ENCODE results near the gene PHF21A.

PHF21A gene

DNA sequence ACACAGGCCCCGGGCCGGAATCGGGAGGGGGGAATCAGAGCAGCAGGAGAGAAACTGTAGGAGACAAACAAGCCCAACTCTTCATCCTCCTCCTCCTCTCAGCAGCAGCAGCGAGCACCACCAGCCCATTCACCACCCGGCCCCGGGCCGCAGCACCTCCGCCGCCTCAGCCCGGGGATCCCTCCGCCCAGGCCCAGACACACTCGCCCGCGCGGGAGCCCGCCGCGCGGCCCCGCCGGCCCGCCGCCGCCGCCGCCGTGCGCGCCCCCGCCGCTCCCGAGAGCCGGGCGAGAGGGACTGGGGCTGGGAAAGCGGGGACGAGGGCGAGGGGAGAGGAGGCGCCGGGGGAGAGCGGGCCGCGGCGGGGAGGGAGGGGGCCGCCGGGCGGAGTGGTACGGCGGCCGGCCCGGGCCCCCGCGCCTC, at the start of gene PHF21A:
Gene PHF21A, minus strand, starts transcription at position 154 of the 423 bp plus-strand sequence. CDS start 37,235 bp downstream, outside the sequence.
- in situ Hi-C loops (cut with MboI; ENCODE audit: low sequenced_read_pairs): no loop called here

DNA sequence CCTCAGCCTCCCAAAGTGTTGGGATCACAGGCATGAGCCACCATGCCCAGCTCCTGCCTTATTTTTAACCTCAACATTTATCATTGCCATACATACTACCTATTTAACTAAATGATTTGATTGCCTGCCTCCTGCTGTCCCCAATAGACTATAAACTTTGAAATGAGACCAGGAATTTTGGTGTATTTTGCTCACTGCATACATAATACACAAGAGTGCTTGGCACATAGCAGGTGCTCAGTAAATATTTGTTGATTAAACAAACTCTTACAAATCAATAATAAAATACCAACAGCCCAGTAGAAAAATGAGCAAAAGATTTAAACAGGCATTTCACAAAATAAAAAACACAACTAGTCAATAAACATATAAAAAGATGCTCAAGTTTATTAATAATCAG, 49.5 kb upstream of the PHF21A start:
- in situ Hi-C loops (cut with MboI; ENCODE audit: low sequenced_read_pairs): no loop called here

DNA sequence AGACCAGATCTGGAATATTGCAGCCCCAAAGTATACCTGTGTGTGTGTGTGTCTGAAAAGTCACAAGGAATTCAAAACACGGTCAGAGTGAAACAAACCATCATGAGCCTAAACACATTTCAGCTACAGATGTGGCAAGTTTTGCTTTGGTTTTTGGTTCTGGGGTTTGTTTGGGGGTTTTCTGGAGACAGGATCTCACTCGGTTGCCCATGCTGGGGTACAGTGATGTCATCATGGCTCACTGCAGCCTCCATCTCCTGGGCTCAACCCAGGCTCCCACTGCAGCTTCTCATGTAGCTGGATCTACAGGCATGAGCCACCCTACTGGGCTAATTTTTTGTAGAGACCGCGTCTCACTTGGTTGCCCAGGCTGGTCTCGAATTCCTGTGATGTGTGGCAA, 41.4 kb upstream of the PHF21A start:
- in situ Hi-C loops (cut with MboI; ENCODE audit: low sequenced_read_pairs): no loop called here

DNA sequence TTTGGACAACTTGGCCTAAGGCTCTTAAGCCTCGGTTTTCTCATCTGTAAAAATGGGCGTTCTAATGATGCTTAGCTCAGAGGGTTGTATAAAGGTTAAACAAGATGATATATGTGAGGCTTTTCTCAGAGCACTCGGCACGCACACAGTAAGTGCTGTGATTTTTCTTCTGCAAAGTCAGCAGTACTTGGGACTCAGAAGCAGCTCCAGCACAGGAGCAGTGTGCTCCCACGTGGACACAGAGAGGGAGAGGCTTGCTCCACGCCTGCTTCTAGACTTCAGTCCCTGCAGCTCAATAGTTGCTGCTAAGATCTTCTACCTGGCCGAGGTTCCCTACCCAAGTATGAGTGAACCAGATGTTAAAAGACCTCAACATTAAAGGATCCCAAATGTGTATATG, 39.9 kb upstream of the PHF21A start:
- in situ Hi-C loops (cut with MboI; ENCODE audit: low sequenced_read_pairs): no loop called here

DNA sequence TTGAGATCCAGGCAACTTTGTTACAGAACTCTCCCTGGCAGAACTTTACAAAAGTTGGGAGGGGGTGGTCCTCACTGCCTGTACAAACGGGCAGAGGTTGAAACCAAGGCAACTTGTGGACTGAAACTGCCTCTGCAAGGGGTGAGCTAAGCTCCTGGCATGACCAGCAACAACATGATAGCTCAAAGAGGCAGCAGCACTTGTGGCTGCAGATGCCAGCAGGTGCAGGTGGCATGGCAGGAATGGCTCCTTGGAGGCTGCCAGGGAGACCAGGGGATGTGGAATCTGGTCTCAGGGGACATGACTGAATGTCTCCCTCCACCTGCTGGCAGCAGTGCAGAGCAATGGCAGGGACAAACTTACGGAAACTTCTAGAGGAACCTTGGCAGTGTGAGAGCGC, 38.8 kb upstream of the PHF21A start:
- in situ Hi-C loops (cut with MboI; ENCODE audit: low sequenced_read_pairs): no loop called here

DNA sequence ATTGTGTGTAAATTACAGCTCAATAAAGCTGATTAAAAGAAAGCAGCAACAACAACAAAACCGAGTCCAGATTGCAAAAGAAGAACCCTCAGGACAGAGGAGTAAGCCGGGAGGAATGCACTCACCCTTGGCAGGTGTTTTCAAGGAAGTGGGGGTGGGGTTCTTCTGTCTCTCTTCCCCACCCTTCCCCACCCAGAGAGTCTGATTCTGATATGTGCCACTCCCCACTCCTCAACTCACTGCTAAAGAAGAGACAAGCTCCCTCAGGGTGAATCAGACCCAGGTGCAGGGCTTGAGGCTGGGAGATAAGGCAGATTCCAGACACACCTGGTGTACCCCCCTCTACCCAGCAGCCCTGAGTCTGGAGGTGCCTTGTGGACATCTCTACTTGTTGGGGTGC, 38.4 kb upstream of the PHF21A start:
- in situ Hi-C loops (cut with MboI; ENCODE audit: low sequenced_read_pairs): no loop called here

DNA sequence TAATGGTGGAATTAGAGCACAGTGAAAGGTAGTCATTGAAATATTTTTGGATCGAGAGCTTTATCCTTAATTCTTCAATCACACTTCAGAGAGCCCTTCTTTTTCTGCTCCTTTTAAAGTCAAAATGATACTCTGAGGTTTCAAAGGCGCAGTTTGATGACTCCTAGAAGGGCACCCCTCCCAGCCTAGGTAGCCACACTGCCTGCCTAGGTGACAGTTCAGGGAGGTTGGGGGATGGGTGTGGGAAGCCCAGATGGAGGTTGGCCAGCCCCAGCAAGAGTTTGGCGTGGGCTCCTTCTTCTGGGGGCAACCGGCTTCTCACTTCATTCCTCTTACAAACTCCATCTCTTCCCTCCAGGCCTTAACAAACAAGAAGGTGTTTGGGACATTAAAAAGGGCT, 28.6 kb upstream of the PHF21A start:
- in situ Hi-C loops (cut with MboI; ENCODE audit: low sequenced_read_pairs): no loop called here

DNA sequence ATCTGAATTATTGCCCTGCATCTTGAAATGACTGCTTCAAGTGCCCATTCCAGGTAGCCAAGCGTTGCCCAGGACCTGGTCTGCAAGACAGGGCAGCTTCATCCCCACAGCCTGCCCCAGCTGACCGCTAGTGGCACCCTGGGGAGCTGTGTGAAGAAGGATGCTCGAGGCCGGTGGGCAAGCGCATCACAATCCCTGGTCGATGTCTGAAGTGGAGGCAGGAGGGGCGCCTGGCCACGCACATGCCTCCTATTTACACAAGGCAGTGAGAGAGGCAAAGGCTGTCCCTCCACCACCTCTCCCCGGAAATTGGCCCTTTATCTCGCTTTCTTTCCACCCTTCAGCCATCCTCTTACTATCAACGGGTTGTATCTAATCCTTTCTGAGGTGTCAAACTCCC, 28.1 kb upstream of the PHF21A start:
- in situ Hi-C loops (cut with MboI; ENCODE audit: low sequenced_read_pairs): no loop called here

DNA sequence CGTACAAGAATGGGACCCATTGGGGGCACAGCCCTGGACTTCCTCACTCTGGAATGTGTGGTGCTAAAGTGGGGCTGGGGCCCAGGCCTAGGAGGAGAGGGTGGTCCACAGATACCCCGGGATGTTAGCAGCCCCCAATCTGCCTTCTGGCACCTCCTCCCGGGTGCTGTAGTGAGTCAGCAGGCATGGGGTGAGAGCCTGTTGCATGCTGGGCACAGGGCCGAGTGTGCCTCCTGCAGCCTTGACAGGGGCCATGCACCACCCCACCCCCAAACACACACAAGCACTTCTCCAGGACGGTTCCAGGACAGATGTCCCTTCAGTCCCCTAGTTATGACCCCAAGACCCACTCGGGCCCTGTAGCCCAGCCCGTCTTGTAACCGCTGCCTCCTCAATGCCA, 23.5 kb upstream of the PHF21A start:
- in situ Hi-C loops (cut with MboI; ENCODE audit: low sequenced_read_pairs): no loop called here

DNA sequence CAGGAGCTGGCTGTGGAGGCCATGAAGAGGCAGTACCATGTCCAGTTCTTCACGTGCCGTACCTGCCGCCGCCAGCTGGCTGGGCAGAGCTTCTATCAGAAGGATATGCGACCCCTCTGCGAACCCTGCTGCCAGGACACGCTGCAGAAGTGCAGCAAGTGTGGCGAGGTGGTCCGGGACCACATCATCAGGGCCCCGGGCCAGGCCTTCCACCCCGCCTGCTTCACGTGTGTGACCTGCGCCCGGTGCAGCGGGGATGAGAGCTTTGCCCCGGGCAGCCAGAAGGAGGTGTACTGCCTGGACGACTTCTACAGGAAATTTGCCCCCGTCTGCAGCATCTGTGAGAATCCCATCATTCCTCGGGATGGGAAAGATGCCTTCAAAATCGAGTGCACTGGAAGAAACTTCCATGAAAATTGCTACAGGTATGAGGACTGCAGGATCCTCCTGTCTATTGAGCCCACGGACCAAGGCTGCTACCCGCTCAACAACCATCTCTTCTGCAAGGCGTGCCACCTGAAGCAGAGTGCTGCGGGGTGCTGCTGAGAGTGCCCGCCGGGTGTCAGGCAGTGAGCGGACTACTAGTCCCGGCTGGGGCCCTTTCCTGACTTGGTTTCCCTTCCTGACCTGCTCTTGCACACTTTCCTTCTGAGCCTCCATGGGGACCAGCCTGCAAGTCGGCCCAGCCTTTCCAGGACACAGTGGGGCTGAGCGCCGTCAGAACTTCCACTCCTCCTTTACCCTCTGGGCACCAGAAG, 22.0 kb upstream of the PHF21A start:
- in situ Hi-C loops (cut with MboI; ENCODE audit: low sequenced_read_pairs): no loop called here

DNA sequence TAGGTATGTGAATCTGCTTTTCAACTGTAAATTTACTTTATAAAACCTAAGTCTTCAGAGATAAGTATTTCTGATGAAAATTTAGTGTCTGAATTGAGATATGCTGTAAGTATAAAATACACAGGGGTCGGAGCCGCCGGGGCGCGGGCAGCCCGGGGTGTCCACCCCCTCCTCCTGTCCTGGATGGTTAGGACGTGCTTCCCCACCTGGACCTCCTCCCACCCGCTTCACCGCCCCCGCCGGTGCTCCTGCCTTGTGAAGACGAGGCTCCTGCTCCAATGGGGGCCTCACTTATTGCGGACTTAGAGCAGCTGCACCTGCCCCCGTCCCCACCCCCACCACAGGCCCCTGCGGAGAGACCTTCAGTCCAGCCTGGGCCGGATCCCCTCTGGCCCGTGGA, 21.3 kb upstream of the PHF21A start:
- in situ Hi-C loops (cut with MboI; ENCODE audit: low sequenced_read_pairs): no loop called here

DNA sequence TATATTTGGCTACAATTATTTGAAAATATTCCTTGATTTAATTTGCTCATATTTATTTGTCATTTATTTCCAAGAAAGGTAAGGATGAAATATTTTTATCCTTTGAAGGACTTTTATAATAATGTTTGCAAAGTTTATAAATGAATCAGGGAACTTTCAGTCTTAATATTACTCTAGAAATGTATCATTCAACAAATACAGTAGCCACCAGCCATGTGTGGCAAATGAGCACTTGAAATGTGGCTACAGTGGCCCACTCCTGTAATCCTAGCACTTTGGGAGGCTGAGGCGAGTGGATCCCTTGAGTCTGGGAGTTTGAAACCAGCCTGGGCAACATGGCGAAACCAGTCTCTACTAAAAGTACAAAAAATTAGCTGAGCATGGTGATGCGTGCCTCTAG, 20.3 kb upstream of the PHF21A start:
- in situ Hi-C loops (cut with MboI; ENCODE audit: low sequenced_read_pairs): no loop called here

DNA sequence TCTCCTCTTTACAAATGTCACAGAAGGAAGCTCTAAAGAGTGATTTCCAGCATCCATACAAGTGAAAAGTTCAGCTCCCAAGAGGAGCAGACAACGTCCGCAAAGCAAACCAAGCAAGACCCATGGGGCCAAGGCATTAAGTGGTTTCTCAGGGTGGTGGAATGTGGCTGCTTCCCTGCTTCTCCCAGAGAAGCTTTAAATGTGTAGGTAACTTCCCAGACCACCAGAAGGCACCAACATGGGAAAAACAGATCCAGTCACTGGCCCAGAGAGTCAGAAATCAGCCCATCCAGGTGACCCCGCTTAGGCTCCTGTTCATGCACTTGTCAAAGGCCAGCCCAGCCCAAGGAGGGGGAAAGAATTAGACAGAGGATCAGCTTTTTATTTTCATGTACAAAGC, 13.3 kb upstream of the PHF21A start:
- in situ Hi-C loops (cut with MboI; ENCODE audit: low sequenced_read_pairs): no loop called here

DNA sequence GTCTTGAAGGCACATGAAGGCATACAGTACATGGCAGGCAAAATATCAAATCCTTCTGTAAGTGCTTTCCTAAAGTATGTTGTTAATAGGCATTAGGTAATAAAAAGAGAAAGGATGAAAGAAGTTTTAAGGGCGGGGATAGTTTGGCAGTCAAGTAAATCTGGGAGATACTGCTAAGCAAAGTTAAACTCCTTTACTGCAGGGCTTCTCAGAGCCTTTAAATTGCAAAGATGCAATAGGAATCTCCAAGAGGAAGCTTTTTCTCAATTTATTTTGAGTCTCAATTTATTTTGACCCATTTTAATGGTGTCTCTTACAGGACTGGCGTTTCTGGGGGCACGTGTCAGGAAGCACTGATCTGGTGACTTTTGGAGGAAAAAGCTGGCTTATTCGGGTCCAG, 12.8 kb upstream of the PHF21A start:
- in situ Hi-C loops (cut with MboI; ENCODE audit: low sequenced_read_pairs): no loop called here

DNA sequence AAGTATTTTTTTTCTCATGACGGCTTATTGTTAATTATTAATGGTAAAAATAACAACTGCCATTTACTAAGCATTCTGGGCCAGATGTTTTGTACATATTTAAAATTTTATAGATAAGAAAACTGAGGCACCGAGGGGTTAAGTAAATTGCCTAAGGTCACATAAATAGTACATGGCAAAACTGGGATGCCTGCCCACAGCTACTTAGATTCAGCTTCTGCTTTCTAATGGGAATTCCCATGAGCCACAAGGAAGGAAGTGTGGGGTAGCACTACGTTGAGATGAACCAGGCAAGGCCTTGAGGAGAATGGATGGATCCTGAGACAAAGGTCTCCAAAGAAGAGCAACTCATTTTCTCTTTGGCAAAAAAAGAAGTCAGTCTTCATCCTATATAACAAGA, 11.9 kb upstream of the PHF21A start:
- in situ Hi-C loops (cut with MboI; ENCODE audit: low sequenced_read_pairs): no loop called here

DNA sequence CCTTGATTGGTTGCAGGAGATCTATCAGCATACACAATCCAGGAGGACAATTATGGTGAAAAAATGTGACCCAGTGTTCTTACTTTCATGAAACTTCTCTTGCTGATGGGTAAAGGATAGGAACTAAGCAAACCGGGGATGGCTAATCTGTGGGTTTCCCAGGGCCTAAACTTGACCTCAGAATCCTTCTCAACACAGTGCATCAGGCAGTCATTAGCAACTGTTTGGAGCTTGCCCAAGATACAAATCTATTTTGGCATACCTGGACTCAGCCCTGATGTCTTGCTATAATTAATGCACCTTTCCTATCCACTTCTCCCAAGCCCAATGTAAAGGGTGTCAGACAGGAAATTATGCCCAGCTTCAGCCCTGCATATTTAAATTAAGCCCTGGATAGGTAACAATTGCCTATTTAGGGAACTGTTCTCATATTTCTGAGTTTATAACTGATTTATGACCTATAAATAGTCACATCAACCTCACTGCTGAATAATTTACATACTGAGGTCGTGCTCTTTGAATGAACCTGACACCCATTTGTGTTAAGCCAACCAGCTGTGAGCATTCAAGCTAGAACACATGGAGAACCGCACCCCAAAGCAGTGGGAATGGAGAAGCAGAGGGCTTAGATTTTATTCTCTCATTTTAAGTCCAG, 9.2 kb upstream of the PHF21A start:
- in situ Hi-C loops (cut with MboI; ENCODE audit: low sequenced_read_pairs): no loop called here

DNA sequence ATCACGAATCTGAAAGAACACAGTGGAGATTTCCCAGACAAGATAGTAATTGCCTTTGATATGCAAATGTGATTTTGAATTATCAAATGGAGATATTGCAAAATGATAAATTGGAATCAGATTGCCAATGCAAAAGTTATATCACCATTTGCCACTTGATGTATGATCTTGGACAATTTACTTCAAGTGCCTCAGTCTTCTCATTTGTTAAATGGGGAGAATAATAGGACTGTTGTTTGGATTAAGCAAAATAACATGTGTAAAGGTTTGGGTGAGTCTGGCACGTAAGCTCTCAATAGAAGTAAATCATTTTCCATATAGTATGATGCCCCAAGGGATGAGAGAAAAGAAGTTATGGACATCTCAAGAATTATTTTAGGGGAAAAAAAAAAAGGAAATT, 7.9 kb upstream of the PHF21A start:
- in situ Hi-C loops (cut with MboI; ENCODE audit: low sequenced_read_pairs): no loop called here

DNA sequence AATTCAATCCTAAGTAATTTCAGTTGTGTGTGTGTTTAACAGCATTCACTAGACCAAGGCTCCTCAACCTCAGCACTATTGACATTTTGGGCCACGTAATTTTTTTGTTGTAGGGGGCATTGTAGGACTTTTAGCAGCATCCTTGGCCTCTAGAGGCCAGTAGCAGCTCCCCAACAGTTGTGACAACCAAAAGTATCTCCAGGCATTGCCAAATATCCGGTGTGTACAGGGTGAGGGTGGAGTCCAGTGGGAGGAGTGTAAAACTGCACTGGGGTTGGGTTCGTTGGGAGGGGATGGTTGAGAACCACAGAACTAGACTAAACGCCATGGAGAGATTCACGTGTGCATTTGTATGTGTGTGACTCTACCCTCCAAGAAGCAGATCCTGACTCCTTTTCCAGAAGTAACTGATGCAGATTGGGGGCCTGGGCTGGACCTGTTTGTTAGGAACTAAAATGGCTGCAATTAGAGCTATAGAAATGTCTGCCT, 5.9 kb upstream of the PHF21A start:
- in situ Hi-C loops (cut with MboI; ENCODE audit: low sequenced_read_pairs): no loop called here

DNA sequence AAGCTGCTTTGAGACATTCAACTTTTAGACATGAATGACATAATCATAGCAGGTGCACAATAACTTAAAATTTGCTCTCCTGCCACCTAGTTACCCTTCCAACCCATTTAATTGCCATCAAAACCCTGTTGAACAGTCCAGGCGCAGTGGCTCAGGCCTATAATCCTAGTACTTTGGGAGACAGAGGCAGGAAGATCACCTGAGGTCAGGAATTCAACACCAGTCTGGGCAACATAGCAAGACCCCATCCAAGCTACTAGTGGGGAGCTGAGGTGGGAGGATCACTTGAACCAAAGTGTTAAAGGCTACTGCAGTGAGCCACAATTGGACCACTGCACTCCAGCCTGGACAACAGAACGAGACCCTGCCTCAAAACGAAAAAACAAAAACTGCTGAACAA, 4.0 kb upstream of the PHF21A start:
- in situ Hi-C loops (cut with MboI; ENCODE audit: low sequenced_read_pairs): no loop called here

DNA sequence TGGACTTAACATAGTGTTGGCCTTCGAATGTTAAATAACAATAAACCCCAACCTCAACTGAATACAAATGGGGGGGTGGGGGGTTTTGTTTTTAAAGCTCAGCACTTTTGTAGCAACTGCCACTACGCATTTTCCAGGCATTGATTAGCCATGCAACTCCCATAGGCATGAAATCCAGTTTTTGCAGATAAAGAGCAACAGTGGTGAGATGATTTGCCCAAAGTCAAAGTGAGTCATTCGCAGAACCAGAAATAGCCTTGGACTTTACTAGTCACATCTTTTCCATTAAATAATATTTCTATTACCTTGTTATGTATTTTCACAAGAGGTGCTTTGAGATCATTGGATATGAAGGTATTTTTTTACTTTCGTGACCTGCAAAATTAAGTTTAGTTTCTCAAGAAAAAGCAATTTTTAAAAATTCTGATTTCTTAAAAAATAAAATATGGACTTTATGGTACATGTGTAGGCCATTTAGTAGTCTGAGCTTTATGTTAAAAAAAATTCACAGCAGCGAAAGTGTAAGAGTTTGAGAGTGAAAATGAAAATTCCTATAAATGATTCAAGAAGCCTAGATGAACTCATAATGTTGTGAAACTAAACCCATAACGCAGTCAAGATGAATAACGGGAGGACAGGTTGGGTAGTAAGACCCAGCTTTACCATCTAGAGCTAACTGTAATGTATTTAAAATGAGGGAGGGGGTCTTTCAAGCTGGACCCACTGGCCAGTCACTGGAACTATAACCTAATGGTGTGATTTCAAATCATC, 1.9 kb upstream of the PHF21A start:
- in situ Hi-C loops (cut with MboI; ENCODE audit: low sequenced_read_pairs): no loop called here

DNA sequence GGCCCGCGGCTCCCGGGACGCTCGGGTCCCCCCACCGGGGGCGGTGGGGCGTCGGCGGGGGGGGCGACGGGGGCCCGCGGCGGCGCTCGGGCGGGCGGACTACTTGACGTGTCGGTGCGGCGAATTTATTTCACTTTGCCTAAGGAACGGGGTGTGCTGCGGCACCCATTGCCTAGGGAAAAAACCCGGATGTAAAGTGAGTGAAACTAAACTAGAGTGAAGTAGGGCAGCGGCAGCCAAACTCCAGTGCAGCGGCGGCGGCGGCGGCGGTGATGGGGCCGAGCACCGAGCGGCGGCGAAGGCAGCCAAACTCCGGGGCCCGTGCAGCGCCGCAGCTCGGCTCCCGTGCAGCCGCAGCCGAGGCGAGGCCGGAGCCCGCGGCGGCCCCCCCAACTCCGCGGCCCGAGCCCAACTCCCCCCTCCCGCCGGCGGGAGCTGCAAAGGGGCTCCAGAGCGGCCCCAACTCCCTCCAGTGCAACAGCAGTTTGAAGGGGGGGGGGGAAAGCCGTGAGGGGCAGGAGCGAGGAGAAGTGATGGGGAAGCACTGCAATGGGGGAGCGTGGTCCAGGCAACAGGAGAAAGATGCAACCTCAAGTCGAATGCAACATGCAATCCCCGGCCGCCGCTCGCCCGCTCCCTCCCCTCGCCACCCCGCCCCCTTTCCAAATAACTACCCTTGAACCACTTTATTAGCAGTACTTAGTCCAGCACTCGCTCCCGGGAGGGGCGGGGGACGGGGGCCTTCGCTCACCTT, 647 bp upstream of the PHF21A start:
- in situ Hi-C loops (cut with MboI; ENCODE audit: low sequenced_read_pairs): no loop called here
